UCSD-AML1 (cell line): ENCODE results near the gene TTC16.
"Not testable (repeated sequence)": the region's sequence is repeated elsewhere in the genome, so short reads cannot be mapped to it uniquely, and the experiment has no call there.

Experiments
- DNase-seq: peaks from one replicate; lab custom pipeline; 2025; ENCODE audit not compliant: unreplicated experiment; lab: John Stamatoyannopoulos, UW

Gene TTC16

GRCh38 chr9:127780909-127781308 is 65.0 kb downstream of the TTC16 start:
- DNase-seq: not testable (repeated sequence)
